ENCODE results near the gene IRF6. TPM values are rescaled to one million over a fixed set of nuclear protein-coding genes. Genes with fewer than 3 reads are reported as not detected.

IRF6 gene
- total RNA-seq, 1 donor from 2014 or later: 23.4 TPM

DNA sequence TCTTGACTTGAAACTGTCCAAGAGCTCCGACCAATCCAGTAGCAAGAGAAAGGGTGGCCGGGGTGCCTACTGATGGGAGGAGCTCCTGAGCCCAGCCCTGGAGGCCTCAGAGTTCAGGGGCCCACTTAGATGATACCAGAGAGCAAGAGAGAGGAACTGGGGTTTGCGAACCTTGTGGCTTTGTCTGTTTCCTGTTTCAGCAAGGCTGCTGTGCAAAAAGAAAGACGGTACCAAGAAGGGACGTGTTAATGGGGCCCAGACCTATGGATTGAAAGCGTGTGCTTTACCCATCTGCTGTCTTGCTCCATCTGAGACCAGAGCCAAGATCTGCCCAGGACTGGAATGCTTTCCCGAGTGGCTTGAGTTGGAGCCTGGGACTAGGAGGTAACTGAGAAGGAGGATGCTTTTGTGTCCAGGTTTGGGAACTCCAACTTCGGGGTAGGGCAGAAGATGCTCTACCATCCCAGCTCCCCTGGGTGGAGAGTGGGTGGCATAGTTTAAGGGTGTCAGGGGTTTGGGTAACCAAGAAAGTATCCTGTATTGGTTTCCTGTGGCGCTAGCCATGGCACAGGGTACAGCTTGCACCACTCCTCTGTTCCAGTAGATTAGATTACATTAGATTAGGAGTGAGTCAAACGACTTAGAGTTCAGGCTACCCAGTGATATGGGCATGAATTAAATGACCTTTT lies 49.9 kb downstream of the IRF6 start, which contains the start of gene TRAF3IP3:
Gene TRAF3IP3, plus strand, starts transcription at position 128 of the 689 bp plus-strand sequence. CDS start 3,987 bp downstream, outside the sequence.
- Mint-ChIP-seq H3K9me3 (ENCODE audit: low read depth) (no peaks in the 10 kb centered on the region), H3K27ac (no peak within 1 kb of the TSS), H3K27me3 (peaks cover 19% of the 10 kb centered on the region), H3K4me3 (ENCODE audit: low read depth) (no peak within 1 kb of the TSS), H3K36me3 (ENCODE audit: insufficient read depth) (no peaks in the 10 kb centered on the region), H3K4me1 (ENCODE audit: low read depth) (no peaks in the 10 kb centered on the region)
- DNase-seq (ENCODE audit: low spot score, unreplicated experiment): no peak
- TF ChIP-seq, protein P1, sequence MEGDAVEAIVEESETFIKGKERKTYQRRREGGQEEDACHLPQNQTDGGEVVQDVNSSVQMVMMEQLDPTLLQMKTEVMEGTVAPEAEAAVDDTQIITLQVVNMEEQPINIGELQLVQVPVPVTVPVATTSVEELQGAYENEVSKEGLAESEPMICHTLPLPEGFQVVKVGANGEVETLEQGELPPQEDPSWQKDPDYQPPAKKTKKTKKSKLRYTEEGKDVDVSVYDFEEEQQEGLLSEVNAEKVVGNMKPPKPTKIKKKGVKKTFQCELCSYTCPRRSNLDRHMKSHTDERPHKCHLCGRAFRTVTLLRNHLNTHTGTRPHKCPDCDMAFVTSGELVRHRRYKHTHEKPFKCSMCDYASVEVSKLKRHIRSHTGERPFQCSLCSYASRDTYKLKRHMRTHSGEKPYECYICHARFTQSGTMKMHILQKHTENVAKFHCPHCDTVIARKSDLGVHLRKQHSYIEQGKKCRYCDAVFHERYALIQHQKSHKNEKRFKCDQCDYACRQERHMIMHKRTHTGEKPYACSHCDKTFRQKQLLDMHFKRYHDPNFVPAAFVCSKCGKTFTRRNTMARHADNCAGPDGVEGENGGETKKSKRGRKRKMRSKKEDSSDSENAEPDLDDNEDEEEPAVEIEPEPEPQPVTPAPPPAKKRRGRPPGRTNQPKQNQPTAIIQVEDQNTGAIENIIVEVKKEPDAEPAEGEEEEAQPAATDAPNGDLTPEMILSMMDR (IDR thresholded peaks at IDR 0.05; ENCODE audit: unreplicated experiment): no peak

DNA sequence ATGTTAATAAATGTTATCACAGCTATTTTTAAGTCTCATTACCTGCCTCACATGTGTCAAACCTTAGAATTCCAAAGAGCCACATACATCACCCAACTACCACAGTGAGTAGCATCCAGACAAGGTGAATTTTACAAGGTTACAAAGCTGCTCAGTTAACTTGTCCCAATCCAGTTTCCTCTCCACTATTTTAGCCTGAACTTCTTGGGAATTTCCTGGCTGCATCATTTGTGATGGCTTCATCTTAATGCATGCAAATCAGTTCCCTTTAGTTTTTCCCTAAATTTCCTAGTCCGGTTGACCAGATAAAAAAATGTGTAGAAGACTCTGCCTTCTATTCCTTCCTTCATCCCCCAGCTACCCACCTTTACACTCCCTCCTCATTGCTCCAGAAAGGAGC lies 50.7 kb downstream of the IRF6 start:
- peaks cover 19% of the 10 kb centered on the region for H3K27me3 Mint-ChIP-seq
- no peaks in the 10 kb centered on the region for H3K9me3 Mint-ChIP-seq (ENCODE audit: low read depth)
- H3K4me3 Mint-ChIP-seq (ENCODE audit: low read depth): no peak overlapping the region
- TF ChIP-seq, protein P1 (IDR thresholded peaks at IDR 0.05; ENCODE audit: unreplicated experiment): no peak
- no peak overlapping the region for H3K27ac Mint-ChIP-seq
- DNase-seq (ENCODE audit: low spot score, unreplicated experiment): no peak
- H3K4me1 Mint-ChIP-seq (ENCODE audit: low read depth): no peaks in the 10 kb centered on the region
- H3K36me3 Mint-ChIP-seq (ENCODE audit: insufficient read depth): no peaks in the 10 kb centered on the region

DNA sequence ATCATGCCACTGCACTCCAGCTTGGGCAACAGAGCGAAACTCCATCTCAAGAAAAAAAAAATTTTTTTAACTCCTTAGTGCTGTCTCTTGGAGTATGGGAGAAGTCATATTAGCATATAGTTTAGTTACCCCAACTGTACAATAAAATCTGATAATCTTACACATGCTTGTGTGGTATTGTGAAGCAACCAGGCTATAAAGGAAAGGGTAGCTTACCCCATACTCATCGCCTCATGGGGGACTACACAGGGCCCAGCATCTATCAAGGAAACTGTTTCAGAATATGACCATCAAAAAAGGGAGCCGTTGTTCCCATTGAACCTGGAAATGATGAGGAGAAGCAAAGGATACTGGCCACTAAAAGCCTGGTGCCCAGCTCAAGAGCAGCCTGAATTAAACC lies 53.1 kb downstream of the IRF6 start:
- Mint-ChIP-seq H3K36me3 (ENCODE audit: insufficient read depth) (no peaks in the 10 kb centered on the region), H3K9me3 (ENCODE audit: low read depth) (no peaks in the 10 kb centered on the region), H3K4me3 (ENCODE audit: low read depth) (no peak overlapping the region), H3K4me1 (ENCODE audit: low read depth) (peaks cover 1% of the 10 kb centered on the region), H3K27me3 (peaks cover 21% of the 10 kb centered on the region), H3K27ac (no peak overlapping the region)
- DNase-seq (ENCODE audit: low spot score, unreplicated experiment): no peak
- TF ChIP-seq, protein P1 (IDR thresholded peaks at IDR 0.05; ENCODE audit: unreplicated experiment): no peak

DNA sequence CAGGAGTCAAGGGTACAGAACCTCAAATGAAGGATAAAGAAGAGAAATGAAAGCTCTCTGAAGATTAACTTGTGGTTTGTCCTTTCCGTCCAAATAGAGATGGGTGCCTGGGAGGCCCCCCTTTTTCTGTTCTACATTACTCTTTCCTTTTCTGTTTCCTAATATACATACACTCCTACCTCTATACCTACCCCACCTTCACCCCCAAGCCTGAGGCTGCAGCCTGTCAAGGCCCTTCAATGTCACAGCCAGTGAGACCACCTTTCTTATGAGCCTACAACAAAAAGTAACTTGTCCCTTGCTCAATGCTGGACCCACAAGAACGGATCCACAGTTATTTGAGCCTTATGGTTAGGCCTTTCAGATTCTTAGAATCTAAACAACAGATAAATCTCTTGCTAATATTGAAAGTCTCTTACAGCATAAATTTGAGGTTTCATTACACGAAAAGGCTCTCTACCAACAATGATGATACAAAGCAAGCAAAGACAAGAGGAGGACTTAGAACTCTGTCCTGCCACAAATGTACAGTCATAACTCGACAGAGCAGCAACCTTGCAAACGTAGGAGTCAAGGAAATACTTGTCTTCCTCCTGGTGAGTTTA lies 54.2 kb downstream of the IRF6 start:
- peaks cover 21% of the 10 kb centered on the region for H3K27me3 Mint-ChIP-seq
- H3K4me3 Mint-ChIP-seq (ENCODE audit: low read depth): no peak overlapping the region
- TF ChIP-seq, protein P1 (IDR thresholded peaks at IDR 0.05; ENCODE audit: unreplicated experiment): no peak
- no peaks in the 10 kb centered on the region for H3K9me3 Mint-ChIP-seq (ENCODE audit: low read depth)
- H3K27ac Mint-ChIP-seq: no peak overlapping the region
- no peak for DNase-seq (ENCODE audit: low spot score, unreplicated experiment)
- no peaks in the 10 kb centered on the region for H3K36me3 Mint-ChIP-seq (ENCODE audit: insufficient read depth)
- peaks cover 4% of the 10 kb centered on the region for H3K4me1 Mint-ChIP-seq (ENCODE audit: low read depth)

DNA sequence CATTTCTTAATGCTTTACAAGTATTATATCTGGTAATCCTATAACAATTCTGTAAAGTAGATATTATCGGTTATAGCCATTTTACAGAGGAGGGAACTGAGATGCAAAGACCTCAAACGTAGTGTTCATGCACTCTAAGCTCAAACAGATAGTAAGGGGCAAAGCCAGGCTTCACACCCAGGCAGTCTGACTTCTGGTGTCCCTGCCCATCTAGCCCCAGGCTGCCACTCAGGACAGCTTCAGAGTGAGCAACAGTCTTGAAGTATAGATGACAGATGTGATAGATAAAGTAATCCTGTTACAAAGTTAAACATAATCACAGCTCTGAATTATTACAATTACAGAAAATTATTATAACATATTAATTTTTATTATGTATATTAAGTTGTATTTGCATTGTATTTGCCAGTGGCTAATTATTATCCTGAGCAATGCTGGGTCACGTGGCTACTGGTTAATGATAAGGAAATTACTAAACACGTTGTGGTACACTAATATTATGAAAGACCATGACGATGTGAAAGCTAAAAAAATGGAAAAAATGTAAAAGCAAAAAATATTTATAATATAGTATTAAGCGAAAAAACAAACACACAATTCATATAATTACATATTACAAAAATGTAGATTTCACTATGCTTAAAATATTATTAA lies 56.1 kb downstream of the IRF6 start:
- no peaks in the 10 kb centered on the region for H3K9me3 Mint-ChIP-seq (ENCODE audit: low read depth)
- H3K4me1 Mint-ChIP-seq (ENCODE audit: low read depth): peaks cover 4% of the 10 kb centered on the region
- H3K36me3 Mint-ChIP-seq (ENCODE audit: insufficient read depth): no peaks in the 10 kb centered on the region
- no peak overlapping the region for H3K4me3 Mint-ChIP-seq (ENCODE audit: low read depth)
- DNase-seq (ENCODE audit: low spot score, unreplicated experiment): no peak
- peaks cover 18% of the 10 kb centered on the region for H3K27me3 Mint-ChIP-seq
- H3K27ac Mint-ChIP-seq: no peak overlapping the region
- TF ChIP-seq, protein P1 (IDR thresholded peaks at IDR 0.05; ENCODE audit: unreplicated experiment): no peak

Data from progenitor cell of endocrine pancreas (in vitro differentiated cells).